OCI-LY3 (cell line): ENCODE data around the gene UBASH3A.

Source experiments
- H2AFZ ChIP-seq: fragments of 200-600, 300-600 bp; shearing (Covaris generic); 2 replicates; pipeline ENCODE4 v1.6.0; 2014; ENCODE audit warnings: antibody characterized with exemption, low read depth, low read length
- H3K27ac ChIP-seq: fragments of 200-600, 300-600 bp; sonication (generic); 2 replicates; pipeline ENCODE4 v1.5.1; 2014; ENCODE audit warnings: mild to moderate bottlenecking, low read length, moderate library complexity, mixed read lengths
- H3K27me3 ChIP-seq: fragments of 200-600, 300-600 bp; sonication (generic); 2 replicates; pipeline ENCODE4 v1.6.1; 2014; ENCODE audit warnings: low read depth, low read length, mixed read lengths
- H3K36me3 ChIP-seq: fragments of 200-600, 300-600 bp; sonication (generic); replicated peaks from 2 replicates; pipeline ENCODE3; 2014; ENCODE audit warnings: low read depth, low read length, mixed read lengths
- H3K4me1 ChIP-seq: fragments of 300-600, 200-600 bp; sonication (generic); 2 replicates; pipeline ENCODE4 v1.6.1; 2014; ENCODE audit warnings: low read length, mixed read lengths
- H3K4me2 ChIP-seq: fragments of 200-600, 300-600 bp; sonication (generic); 2 replicates; pipeline ENCODE4 v1.6.1; 2014; ENCODE audit warnings: low read length, mixed read lengths
- H3K4me3 ChIP-seq: fragments of 300-600, 200-600 bp; sonication (generic); 2 replicates; pipeline ENCODE4 v1.5.1; 2014; ENCODE audit warnings: antibody characterized with exemption, mild to moderate bottlenecking, low read length, moderate library complexity
- H3K79me2 ChIP-seq: fragments of 300-600, 200-600 bp; shearing (Covaris generic); 2 replicates; pipeline ENCODE4 v1.6.1; 2014; ENCODE audit warnings: mild to moderate bottlenecking, low read length, mixed read lengths
- H3K9ac ChIP-seq: fragments of 300-600, 200-600 bp; shearing (Covaris generic); 2 replicates; pipeline ENCODE4 v1.6.0; 2014; ENCODE audit warnings: mild to moderate bottlenecking, low read length, moderate library complexity
- H3K9me3 ChIP-seq: fragments of 200-600, 300-600 bp; shearing (Covaris generic); 2 replicates; pipeline ENCODE4 v1.6.1; 2014; ENCODE audit warnings: low read length, mixed read lengths; ENCODE audit not compliant: insufficient read depth
- H4K20me1 ChIP-seq: fragments of 200-600, 300-600 bp; sonication (generic); 2 replicates; pipeline ENCODE4 v1.6.1; 2016; ENCODE audit warnings: low read length, mixed read lengths; ENCODE audit not compliant: insufficient read depth
- EZH2phosphoT487 ChIP-seq: fragments of 200-600 bp; shearing (Covaris generic); IDR thresholded peaks from 2 replicates; pipeline ENCODE4 v1.6.1; 2018; ENCODE audit warnings: antibody characterized with exemption, mixed run types, low read depth
- TF ChIP-seq, protein P1 (sequence below): fragments of 200-600, 300-600 bp; sonication (generic); IDR thresholded peaks from 2 replicates; pipeline ENCODE4 v1.5.1; 2014; ENCODE audit warnings: antibody characterized with exemption, low read length, low read depth

Gene UBASH3A

DNA sequence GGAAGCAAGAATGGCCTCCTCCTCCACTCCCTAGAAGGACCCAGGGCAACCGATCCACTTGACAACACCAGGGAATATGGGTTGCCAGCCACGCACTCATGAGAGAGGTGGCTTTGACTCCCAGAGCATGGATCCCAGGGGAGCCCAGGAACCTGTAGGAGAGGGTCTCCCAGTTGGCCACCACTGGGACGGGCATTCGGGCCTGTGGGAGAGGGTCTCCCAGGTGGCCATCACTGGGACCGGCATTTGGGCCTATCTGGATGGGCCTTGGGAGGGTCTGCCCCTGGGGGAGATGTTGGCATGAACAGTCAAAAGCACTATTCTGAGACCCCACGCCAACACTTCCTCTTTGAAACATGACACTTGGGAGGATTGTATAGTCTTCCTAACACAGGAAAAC, 37.9 kb upstream of the UBASH3A start:
- H3K79me2 ChIP-seq, result no peaks in the 10 kb centered on the region
- no peaks in the 10 kb centered on the region for H3K4me1 ChIP-seq
- H3K36me3 ChIP-seq, result no peaks in the 10 kb centered on the region
- H4K20me1 ChIP-seq, result no peaks in the 10 kb centered on the region
- no peak overlapping the region for H3K4me3 ChIP-seq
- TF ChIP-seq EZH2phosphoT487, result no peak
- TF ChIP-seq, protein P1, sequence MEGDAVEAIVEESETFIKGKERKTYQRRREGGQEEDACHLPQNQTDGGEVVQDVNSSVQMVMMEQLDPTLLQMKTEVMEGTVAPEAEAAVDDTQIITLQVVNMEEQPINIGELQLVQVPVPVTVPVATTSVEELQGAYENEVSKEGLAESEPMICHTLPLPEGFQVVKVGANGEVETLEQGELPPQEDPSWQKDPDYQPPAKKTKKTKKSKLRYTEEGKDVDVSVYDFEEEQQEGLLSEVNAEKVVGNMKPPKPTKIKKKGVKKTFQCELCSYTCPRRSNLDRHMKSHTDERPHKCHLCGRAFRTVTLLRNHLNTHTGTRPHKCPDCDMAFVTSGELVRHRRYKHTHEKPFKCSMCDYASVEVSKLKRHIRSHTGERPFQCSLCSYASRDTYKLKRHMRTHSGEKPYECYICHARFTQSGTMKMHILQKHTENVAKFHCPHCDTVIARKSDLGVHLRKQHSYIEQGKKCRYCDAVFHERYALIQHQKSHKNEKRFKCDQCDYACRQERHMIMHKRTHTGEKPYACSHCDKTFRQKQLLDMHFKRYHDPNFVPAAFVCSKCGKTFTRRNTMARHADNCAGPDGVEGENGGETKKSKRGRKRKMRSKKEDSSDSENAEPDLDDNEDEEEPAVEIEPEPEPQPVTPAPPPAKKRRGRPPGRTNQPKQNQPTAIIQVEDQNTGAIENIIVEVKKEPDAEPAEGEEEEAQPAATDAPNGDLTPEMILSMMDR, result no peak
- H3K27ac ChIP-seq, result no peak overlapping the region
- no peak overlapping the region for H3K9ac ChIP-seq
- no peaks in the 10 kb centered on the region for H3K9me3 ChIP-seq
- peaks cover 11% of the 10 kb centered on the region; the same call in 1 of the 2 replicates for H3K27me3 ChIP-seq
- H2AFZ ChIP-seq, result no peak overlapping the region
- H3K4me2 ChIP-seq, result no peak overlapping the region

DNA sequence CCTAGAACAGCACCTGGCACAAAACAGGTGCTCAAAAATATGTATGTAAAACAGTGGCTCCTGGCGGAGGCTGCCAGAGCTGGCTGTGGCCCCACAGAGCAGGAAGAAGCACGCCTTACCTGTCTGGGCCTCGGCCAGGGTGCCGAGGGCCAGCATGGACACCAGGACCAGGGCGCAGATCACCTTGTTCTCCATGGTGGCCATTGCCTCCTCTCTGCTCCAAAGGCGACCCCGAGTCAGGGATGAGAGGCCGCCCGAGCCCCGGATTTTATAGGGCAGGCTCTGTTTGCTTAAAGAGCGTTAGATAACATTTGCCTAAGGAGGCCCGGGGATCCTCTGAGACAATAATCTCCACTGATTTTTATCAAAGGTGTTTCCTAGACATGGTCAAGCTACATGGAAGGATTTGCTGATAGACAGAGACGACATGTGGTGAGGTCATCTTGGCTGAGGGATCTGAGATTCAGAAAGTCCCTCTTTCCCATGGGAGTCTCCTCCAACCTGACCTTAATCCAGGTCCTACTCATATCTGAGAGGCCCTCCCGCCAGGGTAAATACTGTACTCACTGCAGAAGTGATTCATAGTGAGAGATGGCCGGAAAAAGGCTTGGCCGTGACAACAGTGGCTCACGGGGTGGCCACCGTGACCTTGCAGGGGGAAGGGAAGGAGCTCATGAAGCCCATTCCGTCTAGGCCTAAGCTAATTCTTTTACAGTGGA, 37.3 kb upstream of the UBASH3A start, which contains the start of gene TFF1:
TSS of gene TFF1 (minus strand) at position 244 of the 719 bp plus-strand sequence. CDS start at position 204, 40 bp downstream.
- no peaks in the 10 kb centered on the region for H3K36me3 ChIP-seq
- no peak within 1 kb of the TSS for H2AFZ ChIP-seq
- H3K4me3 ChIP-seq, result no peak within 1 kb of the TSS
- H3K9ac ChIP-seq, result no peak within 1 kb of the TSS
- H3K9me3 ChIP-seq, result no peaks in the 10 kb centered on the region
- TF ChIP-seq, protein P1, result no peak
- TF ChIP-seq EZH2phosphoT487, result no peak
- no peak within 1 kb of the TSS for H3K27ac ChIP-seq
- no peak within 1 kb of the TSS for H3K4me2 ChIP-seq
- no peaks in the 10 kb centered on the region for H3K79me2 ChIP-seq
- H3K27me3 ChIP-seq, result peaks cover 11% of the 10 kb centered on the region; the same call in 1 of the 2 replicates
- H4K20me1 ChIP-seq, result no peaks in the 10 kb centered on the region
- H3K4me1 ChIP-seq, result no peaks in the 10 kb centered on the region

DNA sequence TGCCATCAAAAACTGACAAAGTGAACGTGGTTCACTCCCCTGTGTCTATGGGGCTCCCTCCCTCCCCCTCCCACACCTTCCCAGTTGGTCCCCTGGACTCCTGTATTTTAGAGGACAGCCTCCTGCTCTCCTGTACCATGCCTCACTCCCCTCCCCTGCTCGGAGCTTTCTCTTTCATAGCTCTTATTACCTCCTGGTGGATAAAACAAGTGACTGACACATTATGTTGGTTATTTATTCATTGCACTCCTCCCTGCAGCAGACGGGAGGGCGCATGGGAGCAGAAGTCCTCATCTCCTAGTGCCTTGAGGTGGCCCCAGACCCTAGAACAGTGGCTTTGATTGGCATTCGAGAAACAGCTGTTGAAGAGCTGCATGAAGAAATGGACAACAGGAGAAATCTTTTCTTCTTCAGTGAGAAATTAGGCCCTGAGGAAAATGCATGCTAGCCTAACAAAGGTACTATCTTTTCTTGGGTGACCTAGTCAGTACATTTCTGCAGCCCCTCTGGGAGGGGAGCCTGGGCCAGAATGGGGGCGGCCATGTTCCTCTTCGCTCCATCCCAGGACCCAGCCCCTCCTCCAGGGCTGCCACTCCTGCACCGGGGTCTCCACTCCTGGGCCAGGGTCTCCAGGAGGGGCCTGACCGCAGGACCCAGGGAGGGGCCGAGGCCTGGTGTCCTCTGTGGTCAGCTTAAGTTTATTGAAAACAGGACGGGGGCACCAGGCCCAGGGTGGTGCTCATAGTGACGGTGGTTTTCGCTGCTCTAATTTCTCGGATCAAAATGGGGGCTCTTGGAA, 36.1 kb upstream of the UBASH3A start:
- Histone ChIP-seq H3K79me2 (no peaks in the 10 kb centered on the region), H4K20me1 (no peaks in the 10 kb centered on the region), H3K4me1 (no peaks in the 10 kb centered on the region), H3K9me3 (no peaks in the 10 kb centered on the region), H3K36me3 (no peaks in the 10 kb centered on the region), H3K27ac (no peak overlapping the region), H3K27me3 (peaks cover 11% of the 10 kb centered on the region; the same call in 1 of the 2 replicates), H3K4me2 (no peak overlapping the region), H3K4me3 (no peak overlapping the region), H2AFZ (no peak overlapping the region), H3K9ac (no peak overlapping the region)
- TF ChIP-seq, protein P1, result no peak
- no peak for TF ChIP-seq EZH2phosphoT487

DNA sequence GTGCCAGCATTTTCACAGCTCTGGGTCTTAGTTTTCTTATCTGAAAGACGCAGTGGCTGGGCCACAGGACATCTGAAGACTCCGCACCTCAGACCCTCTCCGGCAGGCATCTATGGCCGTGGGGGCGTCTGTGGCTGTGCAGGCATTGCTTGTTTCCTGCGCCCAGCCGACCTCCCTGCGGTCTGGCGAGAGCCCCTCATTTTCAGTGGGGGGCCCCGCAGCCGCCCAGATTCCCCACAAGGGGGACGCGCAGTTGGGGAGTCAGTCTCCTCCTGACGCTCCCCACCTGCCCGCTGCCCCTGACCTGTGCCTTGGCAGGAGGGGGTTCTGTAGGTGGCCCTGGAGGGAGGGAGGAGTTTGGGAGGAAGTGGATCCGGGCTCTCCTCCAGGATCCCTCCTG, 33.9 kb upstream of the UBASH3A start:
- H3K9me3 ChIP-seq, result no peaks in the 10 kb centered on the region
- no peaks in the 10 kb centered on the region for H3K36me3 ChIP-seq
- no peak overlapping the region for H2AFZ ChIP-seq
- no peak overlapping the region for H3K4me2 ChIP-seq
- H4K20me1 ChIP-seq, result no peaks in the 10 kb centered on the region
- no peaks in the 10 kb centered on the region for H3K4me1 ChIP-seq
- H3K27me3 ChIP-seq, result no peaks in the 10 kb centered on the region
- no peak for TF ChIP-seq EZH2phosphoT487
- TF ChIP-seq, protein P1, result no peak
- no peak overlapping the region for H3K9ac ChIP-seq
- no peak overlapping the region for H3K27ac ChIP-seq
- no peak overlapping the region for H3K4me3 ChIP-seq
- no peaks in the 10 kb centered on the region for H3K79me2 ChIP-seq
